ENCODE data around the gene CA14.
"Not testable (repeated sequence)": the region's sequence is repeated elsewhere in the genome, so short reads cannot be mapped to it uniquely, and the experiment has no call there.

The CA14 gene

DNA sequence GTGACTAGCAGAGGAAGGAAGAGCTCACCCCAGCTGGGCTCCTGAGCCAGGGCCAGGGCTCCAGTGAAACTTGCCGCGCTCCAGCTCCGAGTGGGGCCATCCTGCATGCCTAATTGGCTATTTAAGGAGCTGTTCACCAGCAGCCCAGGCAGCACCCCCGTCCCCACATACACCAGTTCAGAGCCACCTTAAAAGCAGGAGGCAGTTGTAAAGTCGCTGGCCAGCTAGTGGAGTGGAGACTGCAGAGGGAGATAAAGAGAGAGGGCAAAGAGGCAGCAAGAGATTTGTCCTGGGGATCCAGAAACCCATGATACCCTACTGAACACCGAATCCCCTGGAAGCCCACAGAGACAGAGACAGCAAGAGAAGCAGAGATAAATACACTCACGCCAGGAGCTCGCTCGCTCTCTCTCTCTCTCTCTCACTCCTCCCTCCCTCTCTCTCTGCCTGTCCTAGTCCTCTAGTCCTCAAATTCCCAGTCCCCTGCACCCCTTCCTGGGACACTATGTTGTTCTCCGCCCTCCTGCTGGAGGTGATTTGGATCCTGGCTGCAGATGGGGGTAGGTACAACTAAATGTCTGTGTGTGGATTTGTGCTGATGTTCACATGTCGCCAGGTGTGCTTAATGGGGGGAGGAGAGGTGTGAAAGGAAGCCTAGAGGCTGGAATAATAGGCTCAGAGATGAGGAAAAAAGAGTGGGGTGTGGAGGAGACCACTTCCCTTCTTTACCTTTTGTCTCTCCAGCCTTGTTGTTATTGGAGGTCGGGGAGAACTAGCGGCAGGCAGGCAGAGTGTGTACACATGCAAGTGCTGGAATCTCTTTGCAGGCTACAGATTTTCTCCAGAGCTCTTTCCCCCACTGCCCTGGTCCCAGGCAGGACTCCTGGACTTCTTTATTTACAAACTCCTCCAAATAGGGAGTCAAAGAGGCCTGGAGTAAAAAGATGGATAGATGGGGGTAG is at the start of gene CA14:
Gene CA14, plus strand, starts transcription at position 151 of the 962 bp plus-strand sequence. Its CDS starts 355 bp downstream, at position 506.
- H3K27ac Mint-ChIP-seq: no peak within 1 kb of the TSS
- H3K9me3 Mint-ChIP-seq: no peaks in the 10 kb centered on the region
- peaks cover 16% of the 10 kb centered on the region for H3K4me1 Mint-ChIP-seq
- H3K4me3 Mint-ChIP-seq: peak within 1 kb of the TSS; percentile 7
- H3K27me3 Mint-ChIP-seq: peaks cover 13% of the 10 kb centered on the region
- no peaks in the 10 kb centered on the region for H3K36me3 Mint-ChIP-seq

DNA sequence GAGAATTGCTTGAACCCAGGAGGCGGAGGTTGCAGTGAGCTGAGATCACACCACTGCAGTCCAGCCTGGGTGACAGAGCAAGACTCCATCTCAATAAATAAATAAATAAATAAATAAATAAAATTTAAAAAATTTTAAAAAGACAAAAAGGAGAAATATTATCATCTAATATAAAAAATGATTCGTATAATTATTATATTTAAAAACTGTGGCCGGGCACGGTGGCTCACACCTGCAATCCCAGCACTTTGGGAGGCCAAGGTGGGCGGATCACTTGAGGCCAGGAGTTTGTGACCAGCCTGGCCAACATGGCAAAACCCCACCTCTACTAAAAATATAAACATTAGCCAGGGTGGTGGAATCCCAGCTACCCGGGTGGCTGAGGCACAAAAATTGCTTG is 49.1 kb upstream of the CA14 start:
- not testable (repeated sequence) for H3K36me3 Mint-ChIP-seq, H3K27me3 Mint-ChIP-seq, H3K4me3 Mint-ChIP-seq, H3K9me3 Mint-ChIP-seq, H3K27ac Mint-ChIP-seq, H3K4me1 Mint-ChIP-seq

DNA sequence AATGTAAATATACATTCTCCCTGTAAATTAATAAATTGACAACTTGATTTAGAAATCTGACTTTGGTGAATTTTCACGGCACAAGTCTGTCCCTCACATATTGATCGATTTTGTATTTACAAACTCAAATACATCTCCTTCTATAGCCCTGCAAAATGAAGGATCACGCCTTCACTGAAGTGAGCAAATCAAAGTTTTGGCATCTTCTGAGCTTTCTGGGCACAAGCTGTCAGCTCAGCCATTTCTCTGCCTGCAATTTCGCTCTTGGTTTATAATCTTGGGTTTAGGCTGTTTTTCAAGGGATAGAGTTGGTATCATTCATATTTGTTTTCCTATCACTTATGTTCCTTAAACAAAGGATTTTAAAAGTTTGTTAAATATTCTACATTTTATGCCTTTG is 47.5 kb upstream of the CA14 start:
- no peaks in the 10 kb centered on the region for H3K9me3 Mint-ChIP-seq
- H3K27me3 Mint-ChIP-seq: no peaks in the 10 kb centered on the region
- H3K36me3 Mint-ChIP-seq: no peaks in the 10 kb centered on the region
- no peak overlapping the region for H3K4me3 Mint-ChIP-seq
- H3K27ac Mint-ChIP-seq: no peak overlapping the region
- H3K4me1 Mint-ChIP-seq: peaks cover 16% of the 10 kb centered on the region

DNA sequence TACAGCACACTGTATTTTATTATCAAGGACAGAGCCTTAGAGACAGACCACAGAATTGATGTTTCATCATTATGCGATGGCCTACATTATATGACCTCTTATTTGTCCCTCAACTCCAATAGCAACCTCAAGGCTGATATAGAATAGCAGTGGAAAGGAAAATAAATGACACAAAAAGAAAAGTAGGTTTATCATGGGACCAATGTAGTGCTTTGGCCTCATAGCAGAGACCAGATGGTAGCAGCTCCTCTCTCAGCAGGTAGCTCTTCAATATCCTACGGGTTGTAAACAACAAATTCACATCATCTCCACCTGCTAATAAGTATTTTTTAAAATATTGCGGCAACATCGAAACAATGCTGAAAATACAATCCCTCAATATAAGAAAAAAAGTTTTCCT is 46.9 kb upstream of the CA14 start:
- H3K4me3 Mint-ChIP-seq: no peak overlapping the region
- no peaks in the 10 kb centered on the region for H3K36me3 Mint-ChIP-seq
- no peaks in the 10 kb centered on the region for H3K9me3 Mint-ChIP-seq
- H3K27ac Mint-ChIP-seq: no peak overlapping the region
- peaks cover 16% of the 10 kb centered on the region for H3K4me1 Mint-ChIP-seq
- no peaks in the 10 kb centered on the region for H3K27me3 Mint-ChIP-seq

DNA sequence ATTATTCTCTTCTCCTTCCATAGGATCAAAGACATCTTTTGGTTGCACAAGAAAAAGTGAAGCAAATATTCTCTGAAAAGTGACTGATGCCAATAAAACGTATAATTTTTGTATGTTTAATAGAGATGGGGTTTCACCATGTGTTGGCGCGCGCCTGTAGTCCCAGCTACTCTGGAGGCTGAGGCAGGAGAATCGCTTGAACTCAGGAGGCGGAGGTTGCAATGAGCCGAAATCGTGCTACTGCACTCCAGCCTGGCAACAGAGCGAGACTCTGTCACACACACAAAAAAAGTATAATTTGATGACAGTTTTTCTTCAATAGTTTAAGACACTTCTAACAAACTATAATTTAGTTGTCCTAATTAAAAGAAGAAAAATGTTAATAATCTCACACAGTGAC is 45.5 kb upstream of the CA14 start:
- Mint-ChIP-seq H3K27ac (no peak overlapping the region), H3K36me3 (no peaks in the 10 kb centered on the region), H3K9me3 (no peaks in the 10 kb centered on the region), H3K27me3 (no peaks in the 10 kb centered on the region), H3K4me1 (peaks cover 16% of the 10 kb centered on the region), H3K4me3 (no peak overlapping the region)

DNA sequence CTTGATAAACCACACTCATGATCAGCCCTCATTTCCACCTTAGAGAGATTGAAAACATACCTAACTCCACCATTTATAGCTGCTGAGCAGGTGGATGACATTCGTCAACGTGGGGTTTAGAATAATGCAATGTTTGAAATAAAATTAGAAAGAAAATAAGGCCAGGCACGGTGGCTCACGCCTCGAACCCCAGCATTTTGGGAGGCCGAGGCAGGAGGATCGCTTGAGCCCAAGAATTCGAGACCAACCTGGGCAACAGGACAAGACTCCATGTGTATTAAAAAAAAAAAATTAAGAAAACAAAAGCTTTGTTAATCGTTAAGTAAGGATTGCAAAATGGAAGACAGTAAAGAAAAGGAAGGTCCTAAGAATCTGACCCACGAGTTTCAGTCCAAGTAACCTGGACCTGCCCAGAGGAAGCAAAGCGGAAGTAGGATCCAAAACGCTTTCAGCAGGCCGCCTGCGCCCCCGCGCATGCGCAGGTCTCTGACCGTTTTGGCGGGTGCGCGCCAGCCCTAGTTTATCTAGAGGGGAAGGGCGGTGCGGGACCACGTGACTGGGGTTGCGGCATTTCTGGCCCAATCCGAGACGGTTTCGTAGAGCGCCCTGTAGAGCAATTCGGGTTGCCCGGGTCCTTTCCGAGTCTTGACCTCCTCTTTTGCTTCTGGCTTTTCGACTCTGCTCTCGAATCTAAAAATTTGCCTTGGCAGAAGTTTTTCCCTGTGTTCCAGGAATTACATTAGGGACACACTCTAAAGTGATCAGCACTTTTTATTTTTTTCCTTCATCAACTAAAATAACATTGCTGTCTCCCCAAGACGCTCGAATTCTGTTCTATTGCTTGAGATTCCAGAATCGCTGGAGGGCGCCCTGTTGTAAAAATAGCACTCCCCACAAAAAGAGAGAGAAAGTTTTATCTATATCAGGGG is 44.1 kb upstream of the CA14 start:
- peak overlapping the region; percentile 92 for H3K4me3 Mint-ChIP-seq
- no peaks in the 10 kb centered on the region for H3K36me3 Mint-ChIP-seq
- H3K27me3 Mint-ChIP-seq: no peaks in the 10 kb centered on the region
- H3K27ac Mint-ChIP-seq: peak overlapping the region; percentile 86
- peaks cover 16% of the 10 kb centered on the region for H3K4me1 Mint-ChIP-seq
- no peaks in the 10 kb centered on the region for H3K9me3 Mint-ChIP-seq

DNA sequence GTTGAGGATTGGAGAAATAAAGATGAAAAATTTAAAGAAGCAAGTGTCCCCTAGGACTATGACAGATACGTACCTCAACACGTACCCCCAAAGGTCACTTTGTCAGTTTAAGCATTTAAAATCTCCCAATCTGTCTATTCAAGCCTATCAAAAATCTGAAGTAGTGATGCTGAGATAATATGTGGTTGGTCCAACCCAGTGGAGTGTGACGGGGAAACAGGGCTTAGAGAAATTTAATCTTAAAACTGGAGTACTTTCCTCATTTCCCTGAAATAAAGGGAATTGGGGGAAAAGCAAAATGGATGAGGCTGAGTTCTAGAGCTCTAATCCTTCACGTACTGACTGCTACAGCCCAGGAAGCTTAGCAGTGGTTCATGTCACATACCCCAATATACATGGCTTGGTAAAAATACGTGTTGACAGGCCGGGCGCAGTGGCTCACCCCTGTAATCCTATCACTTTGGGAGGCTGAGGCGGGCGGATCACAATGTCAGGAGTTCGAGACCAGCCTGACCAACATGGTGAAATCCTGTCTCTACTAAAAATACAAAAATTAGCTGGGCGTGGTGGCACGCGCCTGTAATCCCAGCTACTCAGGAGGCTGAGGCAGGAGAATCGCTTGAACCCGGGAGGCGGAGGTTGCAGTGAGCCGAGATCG is 43.3 kb upstream of the CA14 start:
- peak overlapping the region; percentile 86 for H3K27ac Mint-ChIP-seq
- not testable (repeated sequence) for H3K36me3 Mint-ChIP-seq, H3K9me3 Mint-ChIP-seq, H3K27me3 Mint-ChIP-seq
- peaks cover 16% of the 10 kb centered on the region for H3K4me1 Mint-ChIP-seq
- peak overlapping the region; percentile 92 for H3K4me3 Mint-ChIP-seq

DNA sequence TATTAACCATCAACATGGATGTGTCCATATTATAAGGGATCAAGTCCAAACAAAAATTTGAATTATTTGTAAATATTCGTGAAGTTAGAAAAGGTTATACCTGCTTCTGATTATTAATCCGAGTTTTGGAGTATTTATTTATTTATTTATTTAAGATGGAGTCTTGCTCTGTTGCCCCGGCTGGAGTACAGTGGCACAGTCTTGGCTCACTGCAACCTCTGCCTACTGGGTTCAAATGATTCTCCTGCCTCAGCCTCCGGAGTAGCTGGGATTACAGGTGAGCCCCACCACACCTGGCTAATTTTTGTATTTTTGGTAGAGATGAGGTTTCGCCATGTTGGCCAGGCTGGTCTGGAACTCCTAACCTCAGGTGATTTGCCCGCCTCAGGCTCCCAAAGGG is 41.7 kb upstream of the CA14 start:
- H3K4me3 Mint-ChIP-seq, H3K27me3 Mint-ChIP-seq, H3K9me3 Mint-ChIP-seq, H3K36me3 Mint-ChIP-seq, H3K27ac Mint-ChIP-seq: not testable (repeated sequence)
- H3K4me1 Mint-ChIP-seq: peaks cover 16% of the 10 kb centered on the region

DNA sequence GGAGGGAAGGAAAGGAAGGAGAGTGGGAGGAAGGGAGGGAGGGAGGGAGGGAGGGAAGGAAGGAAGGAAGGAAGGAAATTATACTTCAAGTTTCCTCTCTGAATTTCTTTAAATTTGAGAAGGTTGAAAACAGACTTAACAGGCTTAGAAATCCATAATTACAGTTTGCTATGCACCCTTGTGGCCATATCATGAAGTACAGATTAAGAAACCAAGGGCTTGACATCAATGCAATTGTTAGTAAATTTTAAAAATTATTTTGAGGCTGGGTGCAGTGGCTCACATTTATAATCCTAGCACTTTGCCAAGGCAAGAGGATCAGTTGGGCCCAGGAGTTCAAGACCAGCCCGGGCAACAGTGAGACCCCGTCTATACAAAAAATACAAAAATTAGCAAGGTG is 36.0 kb upstream of the CA14 start:
- H3K27ac Mint-ChIP-seq: no peak overlapping the region
- H3K36me3 Mint-ChIP-seq: peaks cover 11% of the 10 kb centered on the region
- H3K4me1 Mint-ChIP-seq: no peaks in the 10 kb centered on the region
- H3K27me3 Mint-ChIP-seq: no peaks in the 10 kb centered on the region
- no peaks in the 10 kb centered on the region for H3K9me3 Mint-ChIP-seq
- H3K4me3 Mint-ChIP-seq: no peak overlapping the region

DNA sequence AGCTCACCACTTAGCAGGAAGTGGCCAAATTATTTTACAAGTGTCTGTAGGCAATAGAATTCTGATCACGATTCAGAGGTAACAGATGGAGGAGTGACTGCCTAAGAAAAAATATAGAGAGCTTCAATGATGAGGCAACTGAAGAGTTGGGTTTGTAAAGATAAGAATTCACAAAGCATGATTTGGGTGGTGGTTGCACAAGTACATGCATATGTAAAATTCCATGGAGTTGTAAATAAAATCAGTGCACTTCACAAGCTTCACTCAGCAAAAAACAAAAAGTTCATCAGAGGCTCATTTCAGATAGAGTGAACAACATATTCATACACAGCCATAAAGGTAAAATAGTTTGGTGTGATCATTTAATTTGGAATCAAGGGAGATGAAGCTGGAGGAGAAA is 32.6 kb upstream of the CA14 start:
- Mint-ChIP-seq H3K4me3 (no peak overlapping the region), H3K27me3 (no peaks in the 10 kb centered on the region), H3K36me3 (peaks cover 16% of the 10 kb centered on the region), H3K27ac (no peak overlapping the region), H3K9me3 (no peaks in the 10 kb centered on the region), H3K4me1 (no peaks in the 10 kb centered on the region)

DNA sequence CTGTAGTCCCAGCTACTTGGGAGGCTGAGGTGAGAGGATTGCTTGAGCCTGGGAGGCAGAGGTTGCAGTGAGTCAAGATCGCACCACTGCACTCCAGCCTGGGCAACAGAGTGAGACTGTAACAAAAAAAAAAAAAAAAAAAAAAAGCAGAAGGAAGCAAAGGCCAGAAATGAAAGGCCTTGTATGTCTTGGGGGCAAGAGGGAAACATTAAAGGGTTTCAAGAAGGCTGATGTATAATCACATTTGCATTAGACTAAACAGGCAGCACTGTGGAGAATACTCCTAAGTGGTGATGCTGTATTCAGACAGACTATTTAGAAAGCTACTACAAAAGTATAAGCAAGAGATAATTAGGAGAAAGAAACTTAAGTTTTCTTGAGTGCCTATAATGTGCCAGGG is 32.0 kb upstream of the CA14 start:
- Mint-ChIP-seq H3K4me3 (no peak overlapping the region), H3K27ac (no peak overlapping the region), H3K36me3 (peaks cover 17% of the 10 kb centered on the region), H3K27me3 (no peaks in the 10 kb centered on the region), H3K9me3 (no peaks in the 10 kb centered on the region), H3K4me1 (no peaks in the 10 kb centered on the region)

DNA sequence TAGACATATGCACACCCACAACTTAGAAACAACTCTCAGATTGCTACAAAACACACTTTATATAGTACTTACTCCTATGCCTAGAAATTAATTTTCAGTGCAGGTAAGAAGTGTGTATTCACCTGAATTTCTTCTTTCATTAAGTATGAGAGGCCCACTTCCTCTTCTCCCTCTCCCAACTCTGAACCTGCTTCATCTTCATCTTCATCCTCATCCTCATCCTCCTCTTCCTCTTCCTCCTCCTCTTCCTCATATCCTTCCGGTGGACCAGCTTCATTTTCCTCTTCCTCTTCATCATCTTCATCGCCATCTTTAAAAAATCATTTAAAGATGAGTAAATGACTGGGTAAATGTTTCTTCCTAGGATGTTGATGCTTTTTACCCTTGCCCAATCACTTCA is 31.1 kb upstream of the CA14 start:
- H3K27me3 Mint-ChIP-seq: no peaks in the 10 kb centered on the region
- no peaks in the 10 kb centered on the region for H3K4me1 Mint-ChIP-seq
- no peaks in the 10 kb centered on the region for H3K9me3 Mint-ChIP-seq
- no peak overlapping the region for H3K27ac Mint-ChIP-seq
- peaks cover 17% of the 10 kb centered on the region for H3K36me3 Mint-ChIP-seq
- no peak overlapping the region for H3K4me3 Mint-ChIP-seq

DNA sequence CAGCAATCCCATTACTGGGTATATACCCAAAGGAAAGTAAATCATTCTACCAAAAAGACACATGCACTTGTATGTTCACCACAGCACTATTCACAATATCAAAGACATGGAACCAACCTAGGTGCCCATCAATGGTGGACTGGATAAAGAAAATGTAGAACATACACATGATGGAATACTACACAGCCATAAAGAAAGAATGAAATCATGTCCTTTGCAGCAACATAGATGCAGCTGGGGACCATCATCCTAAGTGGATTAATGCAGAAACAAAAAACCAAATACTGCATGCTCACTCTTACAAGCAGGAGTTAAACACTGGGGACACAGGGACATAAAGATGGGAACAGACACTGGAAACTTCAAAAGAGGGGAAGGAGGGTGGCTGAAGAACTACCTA is 30.3 kb upstream of the CA14 start:
- Mint-ChIP-seq H3K27me3 (no peaks in the 10 kb centered on the region), H3K4me3 (no peak overlapping the region), H3K36me3 (peaks cover 17% of the 10 kb centered on the region), H3K27ac (no peak overlapping the region), H3K4me1 (no peaks in the 10 kb centered on the region), H3K9me3 (no peaks in the 10 kb centered on the region)

DNA sequence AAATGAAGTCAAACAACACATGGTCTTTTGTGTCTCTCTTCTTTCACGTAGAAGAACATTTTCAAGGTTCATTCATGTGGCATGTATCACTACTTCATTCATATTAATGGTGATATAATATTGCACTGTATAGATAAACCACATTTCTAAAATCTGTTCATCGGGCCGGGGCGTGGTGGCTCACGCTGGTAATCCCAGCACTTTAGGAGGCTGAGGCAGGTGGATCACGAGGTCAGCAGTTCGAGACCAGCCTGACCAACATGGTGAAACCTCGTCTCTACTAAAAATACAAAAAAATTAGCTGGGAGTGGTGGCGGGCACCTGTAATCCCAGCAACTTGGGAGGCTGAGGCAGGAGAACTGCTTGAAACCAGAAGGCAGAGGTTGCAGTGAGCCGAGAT is 29.3 kb upstream of the CA14 start:
- H3K9me3 Mint-ChIP-seq, H3K27ac Mint-ChIP-seq, H3K27me3 Mint-ChIP-seq, H3K4me1 Mint-ChIP-seq, H3K4me3 Mint-ChIP-seq: not testable (repeated sequence)
- H3K36me3 Mint-ChIP-seq: peaks cover 16% of the 10 kb centered on the region

DNA sequence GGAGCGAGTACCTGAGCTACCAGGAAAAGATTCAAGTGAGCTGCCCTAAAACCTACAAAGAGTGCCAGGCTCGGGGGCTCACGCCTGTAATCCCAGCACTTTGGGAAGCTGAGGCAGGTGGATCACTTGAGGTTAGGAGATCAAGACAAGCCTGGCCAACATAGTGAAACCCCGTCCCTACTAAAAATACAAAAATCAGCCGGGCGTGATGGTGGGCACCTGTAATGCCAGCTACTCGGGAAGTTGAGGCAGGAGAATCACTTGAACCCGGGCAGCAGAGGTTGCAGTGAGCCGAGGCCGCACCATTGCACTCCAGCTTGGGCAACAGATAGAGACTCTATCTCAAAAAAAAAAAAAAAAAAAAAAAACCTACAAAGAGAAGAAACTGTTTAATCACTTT is 24.7 kb upstream of the CA14 start:
- not testable (repeated sequence) for H3K27ac Mint-ChIP-seq, H3K27me3 Mint-ChIP-seq, H3K36me3 Mint-ChIP-seq, H3K4me3 Mint-ChIP-seq, H3K9me3 Mint-ChIP-seq
- H3K4me1 Mint-ChIP-seq: peaks cover 18% of the 10 kb centered on the region
